Middle frontal gyrus (tissue), 1 donor: ENCODE measurements around the gene UPK1B.
"Not testable (repeated sequence)": the region's sequence is repeated elsewhere in the genome, so short reads cannot be mapped to it uniquely, and the experiment has no call there.

ENCODE experiments used
- DNase-seq: peaks from one replicate; pipeline ENCODE4 v3.0.0-alpha.2; 2015; ENCODE audit warnings: low spot score; ENCODE audit errors: extremely low spot score

Gene UPK1B

DNA sequence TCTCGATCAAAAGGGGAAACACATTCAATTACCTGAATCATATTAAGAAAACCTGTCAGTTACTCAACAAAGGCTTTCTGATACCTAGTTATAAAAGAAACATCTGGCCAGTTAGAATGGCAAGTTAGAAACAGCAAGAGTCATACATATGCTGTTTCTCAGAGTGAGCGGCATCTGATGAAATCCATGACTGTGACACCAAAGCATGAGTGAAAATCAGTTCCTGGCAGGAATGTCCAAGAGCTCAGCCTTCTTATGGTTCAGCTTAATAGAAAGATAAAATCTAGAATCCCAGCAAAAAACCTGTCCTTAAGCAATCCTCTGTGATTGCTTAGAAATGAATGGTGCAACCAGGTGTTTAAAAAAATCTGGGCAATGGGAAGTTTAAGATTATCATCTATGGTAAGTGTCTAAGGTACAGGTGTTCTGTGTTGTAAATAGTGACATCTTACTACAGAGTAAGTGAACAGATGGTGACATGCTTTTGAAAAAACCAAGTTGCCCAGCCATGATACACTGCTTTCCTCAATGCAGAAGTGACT, 48.5 kb downstream of the UPK1B start:
- DNase-seq = no peak

DNA sequence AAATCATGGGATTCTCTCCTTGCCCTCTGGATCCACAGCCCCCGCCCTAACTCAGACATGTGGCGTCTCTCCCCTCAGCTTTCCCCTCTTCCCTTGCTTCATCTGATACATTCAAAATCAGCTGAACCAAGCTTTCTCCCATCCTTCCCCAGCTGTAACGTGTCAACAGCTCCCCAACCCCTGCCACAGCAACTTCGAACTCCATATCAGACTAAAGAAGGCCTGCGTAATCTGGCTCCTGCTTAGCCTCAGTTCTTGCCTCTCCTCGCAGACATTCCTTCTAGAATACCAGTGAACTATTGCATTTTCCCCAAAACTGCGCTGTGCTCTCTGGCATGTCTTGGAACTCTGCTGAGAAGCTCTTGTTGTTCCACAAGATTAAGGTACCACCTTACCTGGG, 49.0 kb downstream of the UPK1B start:
- DNase-seq = no peak

DNA sequence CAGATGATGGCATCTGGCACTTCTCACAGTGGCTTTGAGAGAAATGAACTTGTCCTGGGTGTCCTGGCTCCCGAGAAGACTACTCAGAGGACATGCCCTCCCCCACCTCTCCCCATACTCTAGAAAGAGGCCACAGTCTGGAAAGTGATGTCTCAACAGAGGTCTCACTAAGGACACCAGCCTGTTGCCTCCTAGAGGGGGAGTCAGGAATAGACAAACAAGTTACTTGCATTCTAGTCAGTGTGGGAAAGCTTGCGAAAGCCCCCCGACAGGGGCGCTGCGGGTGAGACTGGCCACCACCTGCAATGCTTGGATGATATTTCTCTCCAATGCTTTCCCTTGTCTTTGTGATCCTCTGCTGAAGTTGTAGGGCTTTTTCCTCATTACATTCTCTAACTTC, 50.1 kb downstream of the UPK1B start:
- DNase-seq = no peak

DNA sequence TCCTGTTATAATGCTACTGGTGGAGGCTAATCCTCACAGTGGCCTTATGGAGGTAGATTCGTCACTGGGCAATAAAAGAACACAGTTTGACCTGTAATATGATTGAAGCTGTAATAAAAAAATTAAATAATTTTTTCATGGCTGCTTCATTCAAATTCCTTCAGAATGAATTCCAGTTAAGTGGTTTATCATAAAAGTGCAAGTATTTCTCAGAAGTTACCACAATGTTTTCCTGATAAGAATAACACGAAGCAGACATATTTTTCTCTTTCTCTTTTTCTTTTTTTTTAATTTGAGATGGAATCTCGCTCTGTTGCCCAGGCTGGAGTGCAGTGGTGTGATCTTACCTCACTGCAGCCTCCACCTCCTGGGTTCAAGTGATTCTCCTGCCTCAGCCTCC, 51.7 kb downstream of the UPK1B start:
- DNase-seq = no peak

DNA sequence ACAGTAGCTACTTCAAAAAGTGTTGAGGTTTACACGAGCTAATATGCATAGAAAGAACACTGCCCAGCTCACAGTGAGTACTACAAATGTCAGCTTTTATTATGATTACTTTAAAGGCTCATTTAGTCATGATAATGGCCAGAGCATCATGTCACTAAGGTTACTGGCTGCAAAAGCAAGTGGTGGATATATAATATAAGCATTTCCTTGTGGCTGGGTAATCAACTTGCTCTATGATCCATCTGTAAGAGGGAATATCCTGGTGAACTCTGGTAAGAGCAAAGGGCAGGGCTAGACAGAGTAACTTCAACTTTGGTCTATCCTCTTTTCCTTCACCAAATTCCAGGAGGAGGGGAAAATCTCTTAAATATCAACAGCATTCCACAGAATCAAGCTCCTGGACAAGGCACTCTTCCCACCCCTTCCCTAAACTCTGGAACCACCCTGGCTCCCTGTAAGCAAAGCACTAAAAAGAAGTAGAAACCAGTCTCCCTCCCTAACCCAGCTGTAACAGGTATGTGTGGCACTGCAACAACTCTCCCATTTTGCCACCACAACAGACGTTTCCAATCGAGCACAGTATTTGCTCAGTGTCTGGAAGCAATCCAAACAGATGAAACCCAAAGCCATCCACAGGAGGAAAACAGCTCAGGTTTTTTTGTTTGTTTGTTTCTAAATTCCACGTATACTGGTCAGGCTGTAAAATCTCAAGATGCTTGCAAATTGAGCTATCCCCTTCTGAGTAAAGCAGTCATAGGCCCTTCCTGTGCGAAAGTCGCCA, 53.9 kb downstream of the UPK1B start:
- DNase-seq = no peak

DNA sequence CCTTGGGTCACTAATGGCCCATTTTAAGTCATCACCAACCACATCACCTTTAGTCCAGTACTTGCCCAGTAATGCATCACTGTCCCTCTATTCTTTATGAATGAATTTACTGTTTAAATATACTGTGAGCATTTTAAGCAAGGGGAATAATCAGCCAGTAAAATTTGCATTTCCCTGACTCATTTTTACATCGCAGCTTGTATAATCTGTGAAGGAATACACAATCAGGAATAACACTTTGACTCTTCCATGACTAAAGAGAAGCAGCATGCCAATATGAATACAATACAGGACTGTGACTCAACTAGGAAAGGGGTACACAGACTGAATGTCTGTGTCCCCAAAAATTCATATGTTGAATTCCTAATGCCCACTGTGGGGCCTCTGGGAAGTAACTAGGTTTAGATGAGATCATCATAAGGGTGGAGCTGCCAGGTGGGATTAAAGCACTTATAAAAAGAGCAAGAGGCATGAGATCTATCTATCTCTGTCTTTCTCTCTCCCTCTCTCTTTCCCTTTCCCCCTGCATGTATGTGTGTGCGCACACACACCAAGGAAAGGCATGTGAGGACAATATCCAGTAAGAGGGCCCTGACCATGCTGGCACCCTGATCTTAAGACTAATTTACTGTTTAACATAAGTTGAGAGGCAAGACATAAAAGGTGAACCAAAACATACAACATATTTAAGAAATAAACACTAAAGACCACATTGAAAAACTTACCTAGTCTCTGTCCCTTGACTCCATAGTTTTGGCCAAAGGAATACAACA, 55.2 kb downstream of the UPK1B start:
- DNase-seq = no peak

DNA sequence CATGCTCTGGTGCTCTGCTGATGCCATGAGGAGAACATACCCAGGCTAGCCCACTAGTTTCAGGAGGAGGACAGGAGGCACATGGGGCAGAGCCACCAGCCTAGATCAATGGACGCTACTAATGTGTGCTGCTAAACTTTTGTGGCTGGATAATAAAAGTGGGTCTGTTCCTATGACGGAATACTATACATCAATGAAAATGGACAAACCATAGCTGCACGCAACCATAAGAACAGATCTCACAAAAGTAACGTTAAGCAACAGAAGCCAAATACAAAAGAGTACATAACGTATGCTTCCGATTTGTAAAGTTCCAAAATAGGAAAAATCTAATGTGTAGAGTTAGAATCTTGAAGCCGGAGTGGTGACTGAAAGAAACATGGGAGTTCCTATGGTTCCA, 55.8 kb downstream of the UPK1B start:
- no peak for DNase-seq

DNA sequence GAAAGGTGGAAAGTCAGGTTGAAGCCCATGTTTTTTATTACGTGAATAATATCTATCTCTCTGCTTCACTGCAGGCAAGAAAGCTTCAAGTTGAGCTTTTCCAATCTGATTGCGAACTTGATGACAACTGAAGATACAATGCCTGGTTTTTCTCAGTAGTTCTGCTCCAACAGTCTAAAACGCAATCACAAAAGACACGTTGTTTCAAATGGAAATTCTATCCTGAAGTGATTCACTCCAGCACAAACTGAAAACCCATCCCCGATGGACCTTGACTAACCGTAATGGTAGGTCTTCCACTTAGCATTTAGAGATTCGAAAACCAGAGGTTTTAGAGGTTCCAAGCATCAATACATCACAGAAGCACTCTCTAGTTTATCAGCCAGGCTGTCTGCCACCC, 56.7 kb downstream of the UPK1B start:
- DNase-seq = no peak

DNA sequence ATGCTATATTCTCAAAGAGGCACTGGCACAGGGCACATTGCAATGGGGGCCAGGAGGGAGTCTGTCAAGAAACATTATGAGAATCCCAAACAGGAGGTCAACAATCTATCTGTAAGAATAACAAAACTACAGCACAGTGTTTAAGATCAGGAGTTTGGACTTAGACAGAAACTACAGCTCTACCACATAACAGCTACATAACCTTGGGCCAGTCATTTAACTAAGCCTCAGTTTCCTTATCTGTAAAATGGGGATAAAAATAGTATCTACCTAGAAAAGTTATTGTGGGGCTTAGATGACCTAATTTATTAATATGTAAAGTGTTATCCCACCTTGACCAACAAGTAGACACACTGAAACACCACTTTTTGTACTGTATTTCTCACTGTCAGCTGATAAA, 57.3 kb downstream of the UPK1B start:
- DNase-seq = no peak

DNA sequence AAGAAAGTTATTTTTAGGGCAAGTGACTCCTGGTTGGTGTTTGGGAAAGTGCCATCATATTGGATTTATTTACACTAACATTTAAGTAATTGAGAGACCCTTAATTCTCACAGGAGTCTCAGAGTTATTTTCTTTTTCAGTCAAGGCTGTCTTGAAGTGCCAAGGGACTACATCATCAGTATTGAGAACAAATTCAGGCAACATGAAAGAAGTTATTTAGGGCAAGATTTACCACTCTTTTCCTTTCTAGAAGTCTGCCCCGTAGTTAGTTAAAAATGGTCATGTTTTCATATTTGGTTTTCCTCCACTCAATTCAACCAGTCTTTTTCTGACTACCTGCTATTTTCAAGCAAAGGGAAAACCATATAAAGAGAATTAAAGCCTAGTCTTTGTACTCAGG, 61.2 kb downstream of the UPK1B start:
- DNase-seq = no peak

DNA sequence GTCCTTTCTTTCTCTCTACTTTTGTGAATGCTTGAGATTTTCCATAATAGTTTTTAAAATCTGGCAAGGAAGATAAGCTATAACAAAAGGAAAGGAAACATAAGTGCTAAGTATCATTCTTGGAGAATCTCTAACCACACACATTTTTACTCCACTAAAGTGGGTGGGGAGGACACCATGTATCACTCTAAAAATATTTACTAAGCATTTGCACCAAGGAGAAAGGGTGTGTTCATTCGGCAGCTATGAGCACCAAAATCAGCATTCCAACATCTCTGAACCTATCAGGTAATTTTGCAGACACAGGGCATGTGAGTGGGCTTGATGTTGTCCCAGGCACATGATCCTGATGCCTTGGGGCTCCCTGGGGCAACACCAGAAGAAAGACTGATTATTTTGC, 61.8 kb downstream of the UPK1B start:
- no peak for DNase-seq

DNA sequence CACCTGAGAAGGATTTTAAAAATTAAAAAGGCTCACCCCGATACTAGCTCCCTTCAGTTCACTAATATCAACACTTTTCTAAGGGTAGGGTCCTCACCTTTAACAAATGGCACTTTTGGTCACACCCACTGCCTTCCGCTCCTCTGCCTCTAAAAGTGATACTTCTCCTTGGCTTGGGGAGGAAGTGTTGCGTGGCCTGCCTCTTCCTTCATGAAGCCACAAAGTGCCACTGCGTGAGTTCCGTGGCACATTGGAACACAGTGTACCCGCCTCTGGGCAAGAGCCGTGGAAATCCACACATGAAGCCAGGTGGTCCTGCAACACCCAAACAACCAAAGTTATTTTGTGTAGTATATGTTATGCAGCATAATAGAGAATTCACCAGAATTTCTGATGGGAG, 63.4 kb downstream of the UPK1B start:
- DNase-seq = no peak

DNA sequence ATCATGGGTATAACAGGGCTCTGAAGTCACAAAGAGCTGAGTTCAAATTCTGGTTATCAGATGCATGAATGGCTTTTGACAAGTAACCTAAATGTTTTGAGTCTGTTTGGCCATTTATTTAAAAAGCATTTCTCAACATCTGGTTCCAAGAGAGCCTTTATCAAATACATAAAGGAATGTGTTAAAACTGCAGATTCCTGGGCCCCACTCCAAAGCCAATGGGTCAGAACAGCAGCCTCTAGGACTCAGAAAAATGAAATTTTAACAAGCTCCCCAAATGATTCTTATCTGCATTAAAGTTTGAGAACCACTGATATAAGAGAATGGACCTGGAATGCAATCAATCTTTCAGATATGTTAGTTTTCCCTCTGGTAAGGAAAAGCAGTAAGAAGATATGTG, 63.9 kb downstream of the UPK1B start:
- DNase-seq = no peak

DNA sequence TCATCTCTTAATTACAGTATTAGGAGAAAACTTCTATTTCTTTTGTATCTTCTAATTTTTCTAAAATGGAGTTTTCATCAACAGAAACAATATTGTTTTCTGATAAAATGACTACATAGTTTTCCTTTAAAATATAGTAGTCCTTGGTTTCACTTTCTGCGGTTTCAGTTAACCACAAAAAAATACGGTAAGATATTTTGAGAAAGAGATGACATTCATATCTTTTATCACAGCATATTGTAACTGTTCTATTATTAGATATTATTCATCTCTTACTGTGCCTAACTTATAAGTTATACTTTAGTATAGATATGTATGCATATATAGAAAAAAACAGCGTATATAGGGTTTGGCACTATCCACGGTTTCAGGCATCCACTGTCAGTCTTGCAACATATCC, 65.0 kb downstream of the UPK1B start:
- no peak for DNase-seq

DNA sequence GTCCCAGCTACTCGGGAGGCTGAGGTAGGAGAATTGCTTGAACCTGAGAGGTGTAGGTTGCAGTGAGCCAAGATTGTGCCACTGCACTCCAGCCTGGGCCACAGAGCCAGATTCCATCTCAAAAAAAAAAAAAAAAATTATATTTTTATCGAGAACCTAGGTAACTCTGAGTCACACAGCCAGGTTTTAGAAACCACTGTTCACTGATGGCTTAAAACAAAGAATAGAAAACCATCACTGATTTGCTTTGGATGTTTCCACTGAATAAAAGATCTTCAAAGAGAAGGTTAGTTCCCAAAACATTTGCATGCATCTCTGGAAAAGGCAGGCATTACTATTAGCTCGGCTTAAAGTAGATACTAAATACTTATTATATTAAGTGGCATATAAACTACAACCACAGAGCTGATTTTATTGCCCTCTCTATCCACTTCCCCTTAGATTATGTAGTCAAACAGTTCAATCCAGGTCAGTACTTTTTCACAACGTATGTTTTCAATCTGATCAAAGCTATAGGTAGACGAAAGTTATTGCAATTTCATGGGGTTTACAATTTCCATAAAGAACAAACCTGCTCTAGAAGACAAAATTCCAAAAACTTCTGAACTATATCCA, 65.9 kb downstream of the UPK1B start:
- DNase-seq = no peak

DNA sequence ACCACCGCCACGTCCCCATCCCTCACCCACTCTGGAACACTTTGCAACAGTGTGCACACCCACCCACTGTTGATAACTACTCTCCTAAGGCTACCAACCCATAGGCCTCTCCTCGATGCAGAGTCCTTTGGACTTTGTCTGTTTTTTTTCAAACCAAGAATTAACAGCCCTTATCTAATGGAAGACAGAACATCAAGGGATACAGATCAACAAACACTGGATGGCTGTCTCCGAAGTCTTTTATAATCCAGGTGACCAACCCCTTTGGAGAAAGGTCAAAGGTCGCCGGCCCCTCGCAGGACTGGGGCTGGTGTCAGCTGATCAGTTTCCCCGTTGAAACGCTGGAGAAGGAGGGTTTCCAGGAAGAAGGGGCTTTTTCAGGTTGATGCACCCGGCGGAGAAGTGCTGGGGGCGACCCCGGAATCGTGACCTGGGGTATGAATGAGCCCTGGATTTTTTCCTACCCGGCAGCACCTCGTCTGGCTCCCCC, 66.7 kb downstream of the UPK1B start:
- no peak for DNase-seq

DNA sequence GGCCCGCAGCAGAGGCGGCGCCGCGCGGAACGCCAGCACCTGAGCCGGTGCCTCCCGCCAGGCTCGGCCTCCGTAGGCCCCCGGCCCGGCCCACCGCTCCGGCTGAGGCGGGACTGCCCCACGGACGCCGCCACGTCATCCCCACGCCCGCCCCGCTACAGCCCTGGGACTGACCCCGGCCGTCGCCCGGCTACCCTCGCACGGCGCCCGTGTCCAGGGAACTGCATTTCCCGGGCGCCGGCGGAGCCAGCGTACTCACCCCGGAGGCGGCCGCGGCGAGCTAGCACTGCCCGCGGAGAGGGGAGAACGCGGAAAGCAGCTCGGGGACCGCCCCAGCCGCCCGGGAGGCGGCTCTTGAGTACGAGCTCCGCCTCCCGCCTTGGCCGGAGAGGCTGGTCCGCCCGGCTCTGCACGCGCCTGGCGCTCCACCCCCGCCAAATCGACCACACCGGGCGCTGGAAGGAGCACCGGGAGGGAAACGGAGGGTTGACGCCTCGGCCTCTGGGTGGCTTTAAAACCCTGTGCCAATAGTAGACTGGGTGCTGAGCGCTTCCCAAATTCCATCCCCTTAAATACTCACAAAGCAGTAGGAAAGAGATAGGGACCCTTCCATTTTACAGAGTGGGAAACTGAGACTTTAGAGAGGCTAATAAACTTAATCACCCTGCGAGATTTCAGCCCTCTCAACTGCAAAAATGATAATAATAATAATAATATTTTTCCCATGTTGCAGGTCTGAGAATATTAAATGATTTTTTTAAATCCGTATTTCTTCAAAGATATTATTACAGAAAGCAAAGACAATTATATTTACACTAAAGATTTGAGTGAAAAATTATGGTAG, 67.4 kb downstream of the UPK1B start, which contains the start of gene B4GALT4:
Gene B4GALT4, minus strand, starts transcription at position 288 of the 844 bp plus-strand sequence. CDS start 10,779 bp downstream, outside the sequence.
- peak; percentile 66 for DNase-seq

DNA sequence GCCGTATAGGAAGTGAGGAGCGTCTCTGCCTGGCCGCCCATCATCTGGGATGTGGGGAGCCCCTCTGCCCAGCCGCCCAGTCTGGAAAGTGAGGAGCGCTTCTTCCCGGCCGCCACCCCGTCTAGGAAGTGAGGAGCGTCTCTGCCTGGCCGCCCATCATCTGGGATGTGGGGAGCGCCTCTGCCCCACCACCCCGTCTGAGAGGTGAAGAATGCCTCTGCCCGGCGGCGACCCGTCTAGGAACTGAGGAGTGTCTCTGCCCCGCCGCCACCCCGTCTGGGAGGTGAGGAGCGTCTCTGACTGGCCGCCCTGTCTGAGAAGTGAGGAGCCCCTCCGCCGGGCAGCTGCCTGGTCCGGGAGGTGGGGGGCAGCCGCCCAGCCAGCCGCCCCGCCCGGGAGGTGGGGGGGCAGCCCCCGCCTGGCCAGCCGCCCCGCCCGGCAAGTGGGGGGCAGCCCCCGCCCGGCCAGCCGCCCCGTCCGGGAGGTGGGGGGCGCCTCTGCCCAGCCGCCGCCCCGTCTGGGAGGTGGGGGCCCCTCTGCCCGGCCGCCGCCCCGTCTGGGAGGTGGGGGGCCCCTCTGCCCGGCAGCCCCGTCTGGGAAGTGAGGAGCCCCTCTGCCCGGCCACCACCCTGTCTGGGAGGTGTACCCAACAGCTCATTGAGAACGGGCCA, 69.1 kb downstream of the UPK1B start:
- DNase-seq = not testable (repeated sequence)

DNA sequence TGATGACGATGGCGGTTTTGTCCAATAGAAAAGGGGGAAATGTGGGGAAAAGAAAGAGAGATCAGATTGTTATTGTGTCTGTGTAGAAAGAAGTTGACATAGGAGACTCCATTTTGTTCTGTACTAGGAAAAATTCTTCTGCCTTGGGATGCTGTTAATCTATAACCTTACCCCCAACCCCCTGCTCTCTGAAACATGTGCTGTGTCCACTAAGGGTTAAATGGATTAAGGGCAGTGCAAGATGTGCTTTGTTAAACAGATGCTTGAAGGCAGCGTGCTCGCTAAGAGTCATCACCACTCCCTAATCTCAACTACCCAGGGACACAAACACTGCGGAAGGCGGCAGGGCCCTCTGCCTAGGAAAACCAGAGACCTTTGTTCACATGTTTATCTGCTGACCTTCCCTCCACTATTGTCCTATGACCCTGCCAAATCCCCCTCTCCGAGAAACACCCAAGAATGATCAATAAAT, 69.7 kb downstream of the UPK1B start:
- not testable (repeated sequence) for DNase-seq

DNA sequence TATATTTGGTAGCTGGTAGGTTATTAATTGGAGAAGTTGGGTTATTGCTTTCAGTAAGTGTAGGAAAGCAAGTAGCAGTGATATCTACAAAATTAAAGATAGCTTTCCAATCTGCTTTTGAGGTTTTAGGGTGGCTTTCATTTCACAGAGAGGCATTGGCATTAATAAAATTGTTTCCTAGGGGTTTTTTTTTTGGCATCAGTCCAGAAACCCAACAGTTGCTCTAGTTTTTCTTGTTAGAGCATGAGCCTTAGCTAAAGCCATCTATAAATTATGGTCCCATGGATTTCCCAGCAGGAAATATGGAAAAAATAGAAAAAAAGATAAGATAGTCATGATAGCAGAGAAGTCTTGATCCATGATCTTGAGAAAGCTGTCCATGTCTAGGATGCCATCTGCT, 70.3 kb downstream of the UPK1B start:
- DNase-seq = no peak
